GM19099 (cell line): ENCODE measurements around the gene PRIM2.

Source experiments
- POLR2A ChIP-seq: IDR thresholded peaks from 3 replicates; pipeline ENCODE4 v1.6.1; 2011; ENCODE audit warnings: low read depth; ENCODE audit not compliant: insufficient read length; ENCODE audit errors: extremely low read depth

PRIM2 gene

DNA sequence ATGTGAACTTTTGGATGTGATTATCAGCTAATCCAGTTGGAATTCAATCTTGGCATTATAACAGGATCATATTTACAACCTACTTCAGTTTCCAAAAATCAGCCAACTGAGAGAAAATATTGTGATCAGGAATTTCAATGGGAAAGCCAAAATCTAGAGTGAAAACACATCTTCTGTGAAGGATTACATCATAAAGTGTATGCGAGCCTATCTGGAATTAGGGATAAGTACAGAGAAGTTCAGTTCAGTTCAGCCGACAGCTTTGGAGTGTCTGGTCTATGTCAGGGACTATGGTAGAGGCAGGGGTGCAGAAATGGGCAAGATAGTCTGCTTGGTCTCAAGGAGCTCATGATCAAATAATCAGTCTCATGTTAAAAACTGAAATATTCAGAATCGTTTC is 12.3 kb upstream of the PRIM2 start:
- no peak for TF ChIP-seq POLR2A

DNA sequence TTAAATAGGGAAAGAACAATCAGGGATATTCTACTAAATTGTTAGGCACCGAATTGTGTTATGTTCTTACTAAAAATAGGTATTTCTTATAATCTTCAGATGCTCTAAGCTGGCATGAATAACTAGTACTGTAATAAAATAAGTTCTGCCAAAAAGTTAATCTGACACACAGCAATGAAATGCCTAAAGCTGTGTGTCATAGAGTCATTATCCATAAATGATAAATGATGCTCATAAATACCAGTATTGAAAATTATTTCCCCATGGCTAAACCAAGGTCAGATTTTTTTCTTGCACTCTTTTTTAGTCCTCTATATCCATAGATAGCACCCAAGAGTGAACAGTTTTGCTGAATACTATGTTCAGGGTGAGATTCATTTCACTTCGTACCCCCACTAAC is 11.7 kb upstream of the PRIM2 start:
- no peak for TF ChIP-seq POLR2A

- TF ChIP-seq POLR2A: no peak
These were observed 11.2 kb upstream of the PRIM2 start for GRCh38 chr6:57306273-57306672.

- TF ChIP-seq POLR2A: no peak
These were observed 9.6 kb upstream of the PRIM2 start for GRCh38 chr6:57307850-57308249.

DNA sequence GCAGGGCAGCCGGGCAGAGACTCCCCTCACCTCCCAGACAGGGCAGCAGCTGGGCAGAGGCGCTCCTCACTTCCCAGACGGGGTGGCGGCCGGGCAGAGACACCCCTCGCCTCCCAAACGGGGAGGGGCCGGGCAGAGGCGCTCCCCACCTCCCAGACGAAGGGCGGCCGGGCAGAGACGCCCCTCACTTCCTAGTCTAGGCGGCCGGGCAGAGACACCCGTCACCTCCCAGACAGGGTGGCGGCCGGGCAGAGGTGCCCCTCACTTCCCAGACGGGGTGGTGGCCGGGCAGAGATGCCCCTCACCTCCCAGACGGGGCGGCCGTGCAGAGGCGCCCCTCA is 6.6 kb upstream of the PRIM2 start:
- TF ChIP-seq POLR2A: no peak

GRCh38 chr6:57312004-57312345 is 5.5 kb upstream of the PRIM2 start:
- TF ChIP-seq POLR2A: no peak

DNA sequence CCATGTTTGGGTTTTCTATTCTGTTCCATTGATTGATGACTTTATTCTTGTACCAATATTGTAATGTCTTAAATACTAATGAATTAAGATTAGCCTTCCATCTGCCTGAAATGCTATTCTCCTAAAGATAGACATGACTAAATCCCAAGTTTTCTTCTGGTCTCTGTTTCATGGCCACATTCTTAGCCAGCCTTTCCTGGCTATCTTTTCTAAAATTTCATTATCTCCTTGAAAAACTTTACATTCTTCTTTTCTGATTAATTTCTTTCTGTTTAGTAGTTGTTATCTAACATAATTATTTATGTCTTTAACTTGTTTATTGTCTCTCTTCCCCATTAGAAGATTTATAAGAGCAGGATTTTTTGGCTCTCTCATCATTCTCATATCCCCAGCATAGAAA is 4.4 kb upstream of the PRIM2 start:
- TF ChIP-seq POLR2A: no peak

GRCh38 chr6:57313711-57314471 is 3.5 kb upstream of the PRIM2 start:
- no peak for TF ChIP-seq POLR2A

GRCh38 chr6:57315111-57315510 is 2.3 kb upstream of the PRIM2 start:
- no peak for TF ChIP-seq POLR2A

DNA sequence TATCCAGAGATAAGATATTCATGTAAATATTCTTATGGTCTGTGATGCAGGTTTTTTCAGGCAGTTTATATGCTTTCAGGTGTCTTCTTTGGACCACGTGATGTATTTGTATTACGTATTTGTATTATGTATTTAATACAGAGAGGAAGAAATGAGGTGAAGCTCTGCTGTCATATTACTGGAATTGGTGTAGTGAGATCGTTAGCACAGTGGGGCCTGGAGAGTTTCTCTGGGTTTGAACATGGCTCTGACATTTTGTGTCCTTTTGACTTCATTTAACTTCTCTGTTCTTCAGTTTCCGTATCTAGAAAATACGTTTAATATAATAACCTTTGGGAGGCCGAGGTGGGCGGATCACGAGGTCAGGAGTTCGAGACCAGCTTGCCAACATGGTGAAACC is 1.6 kb upstream of the PRIM2 start:
- no peak for TF ChIP-seq POLR2A

DNA sequence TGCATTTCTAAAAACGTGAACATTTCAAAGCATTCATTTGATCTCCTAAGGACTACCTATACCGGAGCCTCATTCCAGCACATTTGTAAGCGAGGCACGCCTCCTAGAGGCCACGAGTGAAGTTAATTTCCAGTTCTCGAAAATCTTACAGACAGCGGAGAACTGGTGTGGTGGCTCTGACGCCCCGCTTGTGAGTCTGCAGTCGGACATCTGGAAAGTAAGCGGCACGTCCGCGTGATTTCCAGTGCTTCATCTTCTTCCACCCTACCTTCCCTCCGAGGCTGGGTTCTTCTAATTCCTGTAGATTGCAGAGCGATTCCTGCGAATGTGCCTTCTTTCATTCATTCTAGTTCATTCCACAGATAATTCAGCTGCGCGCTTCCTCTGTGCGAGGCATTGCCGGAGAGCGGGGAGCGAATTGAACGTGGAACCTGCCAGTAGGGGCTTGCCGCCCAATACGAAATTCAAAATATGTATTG is 810 bp upstream of the PRIM2 start:
- peak; percentile 60 for TF ChIP-seq POLR2A

DNA sequence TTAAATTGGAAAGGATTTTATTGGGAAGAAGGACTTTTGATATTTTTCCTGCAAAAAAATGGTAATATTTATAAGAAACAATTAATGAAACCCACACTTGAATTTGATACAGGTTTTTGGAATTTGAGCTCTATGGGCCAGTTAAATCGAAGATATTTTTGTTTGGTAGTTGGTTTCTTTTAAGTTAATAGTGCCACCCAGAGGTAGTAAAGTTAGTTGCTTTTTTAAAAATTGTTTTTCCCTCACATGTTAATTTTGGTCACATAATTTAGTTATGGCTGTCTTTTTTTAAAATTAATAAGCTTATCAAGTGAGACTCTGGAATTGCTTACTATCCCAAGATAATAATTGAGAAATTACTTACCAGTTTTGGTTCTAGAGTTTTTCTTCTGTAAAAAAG is 7.1 kb downstream of the PRIM2 start:
- TF ChIP-seq POLR2A: no peak

DNA sequence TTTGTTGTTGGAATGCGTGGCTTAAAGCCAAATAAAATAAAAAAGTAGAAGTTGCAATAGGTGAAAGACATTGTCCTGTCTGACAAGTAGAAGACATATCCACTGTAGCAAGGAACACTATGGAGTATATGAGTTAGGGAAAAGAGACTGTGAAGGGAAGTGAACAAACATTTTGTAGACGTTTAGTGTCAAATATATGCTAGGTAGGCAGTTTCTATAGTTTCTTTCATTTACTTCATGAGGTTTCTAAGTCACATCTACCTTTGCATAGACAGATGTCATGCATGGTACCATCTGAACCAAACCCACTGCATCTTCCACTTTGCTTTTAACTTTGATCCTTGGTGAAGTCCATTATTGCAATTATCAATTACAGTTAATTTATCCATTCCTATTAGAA is 9.9 kb downstream of the PRIM2 start:
- TF ChIP-seq POLR2A: no peak

DNA sequence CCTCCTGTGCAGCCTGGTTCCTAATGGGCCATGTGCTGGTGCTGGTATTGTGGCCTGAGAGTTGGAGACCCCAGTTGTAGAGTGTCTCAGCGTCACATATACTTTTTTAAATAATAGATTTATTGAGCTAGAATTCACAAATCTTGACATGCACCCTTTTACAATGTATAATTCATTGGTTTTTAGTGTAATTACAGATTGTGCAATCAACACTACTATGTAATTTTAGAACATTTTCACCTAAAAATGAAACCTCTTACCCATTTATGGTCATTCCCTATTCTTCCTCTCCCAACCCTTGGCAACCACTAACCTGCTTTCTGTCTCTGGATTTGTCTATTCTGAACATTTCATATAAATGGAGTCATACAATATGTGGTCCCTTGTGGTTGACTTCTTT is 10.6 kb downstream of the PRIM2 start:
- TF ChIP-seq POLR2A: no peak

DNA sequence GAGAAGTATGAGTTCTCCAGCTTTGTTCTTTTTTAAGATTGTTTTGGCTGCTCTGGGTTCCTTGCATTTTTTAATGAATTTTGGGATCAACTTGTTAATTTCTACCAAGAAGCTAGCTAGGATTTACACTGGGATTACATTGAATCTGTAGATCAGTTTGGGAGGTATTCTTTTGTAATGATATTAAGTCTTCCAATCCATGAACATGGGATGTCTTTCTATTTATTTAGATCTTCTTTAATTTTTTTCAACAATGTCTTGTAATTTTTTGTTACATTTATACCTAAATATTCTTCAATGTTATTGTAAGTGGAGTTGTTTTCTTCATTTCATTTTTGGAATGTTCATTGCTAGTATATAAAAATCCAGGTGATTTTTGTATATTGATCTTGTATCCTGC is 12.5 kb downstream of the PRIM2 start:
- no peak for TF ChIP-seq POLR2A

- TF ChIP-seq POLR2A: no peak
These were observed 24.8 kb downstream of the PRIM2 start for GRCh38 chr6:57342148-57342669.

- no peak for TF ChIP-seq POLR2A
These were observed 104.1 kb downstream of the PRIM2 start for GRCh38 chr6:57421503-57421902.

DNA sequence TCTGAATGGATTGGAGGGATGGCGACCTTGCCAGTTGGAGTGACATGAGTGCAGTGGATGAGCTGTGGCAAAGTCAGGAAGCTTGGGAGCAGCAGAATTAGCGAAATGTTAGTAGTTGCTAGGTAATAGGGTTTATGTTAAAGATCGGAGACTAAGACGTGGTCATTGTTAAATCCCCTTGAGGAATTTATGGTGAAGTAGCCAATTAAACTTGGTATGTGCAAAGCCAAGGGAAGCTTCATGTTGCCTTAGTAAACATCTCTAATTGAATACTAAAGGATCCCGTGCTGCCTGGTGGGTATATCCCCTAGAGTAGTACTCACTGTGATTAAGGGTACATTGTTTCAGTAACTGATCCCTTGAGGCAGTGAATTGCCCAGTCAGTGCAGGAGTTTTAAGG is 106.0 kb downstream of the PRIM2 start:
- no peak for TF ChIP-seq POLR2A

DNA sequence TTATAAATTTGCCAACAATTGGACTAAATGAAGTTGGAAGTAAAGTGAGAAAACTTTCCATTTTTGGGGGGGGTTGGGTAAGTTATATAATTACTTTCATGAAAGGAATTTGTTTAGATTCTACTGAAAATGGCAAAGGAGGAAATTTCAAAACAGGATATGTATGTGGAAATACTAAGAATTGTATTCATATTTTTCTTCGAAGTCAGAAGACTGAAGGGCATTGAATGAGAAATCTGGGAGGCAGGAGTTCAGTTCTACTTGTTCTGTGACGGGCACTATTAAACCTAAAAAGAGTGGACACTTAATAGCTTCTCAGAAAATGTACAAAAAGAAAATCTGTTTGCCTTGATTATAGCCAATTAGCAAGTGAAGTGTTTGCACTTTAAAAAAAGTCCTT is 114.7 kb downstream of the PRIM2 start:
- TF ChIP-seq POLR2A: no peak
